HUES48 (cell line): ENCODE data around the gene CATSPERZ.

Experiments used
- H3K27ac ChIP-seq: one replicate; pipeline ENCODE4 v1.7.0; 2013; ENCODE audit warnings: low read depth, low read length, inconsistent platforms
- H3K27me3 ChIP-seq: 2 replicates; pipeline ENCODE4 v1.6.1; 2013; ENCODE audit warnings: mild to moderate bottlenecking, low read length; ENCODE audit not compliant: control insufficient read depth, insufficient read depth
- H3K36me3 ChIP-seq: 2 replicates; pipeline ENCODE4 v1.6.1; 2013; ENCODE audit warnings: low read length; ENCODE audit not compliant: control insufficient read depth, insufficient read depth
- H3K4me1 ChIP-seq: 2 replicates; pipeline ENCODE4 v1.6.1; 2013; ENCODE audit warnings: mild to moderate bottlenecking, low read length; ENCODE audit not compliant: control insufficient read depth, insufficient read depth
- H3K4me3 ChIP-seq: 2 replicates; pipeline ENCODE4 v1.5.1; 2013; ENCODE audit warnings: mild to moderate bottlenecking, low read depth, low read length
- H3K9ac ChIP-seq: 2 replicates; pipeline ENCODE4 v1.6.1; 2013; ENCODE audit warnings: mild to moderate bottlenecking, low read depth, low read length, moderate library complexity
- H3K9me3 ChIP-seq: 2 replicates; pipeline ENCODE4 v1.6.1; 2013; ENCODE audit warnings: low read length; ENCODE audit not compliant: control insufficient read depth, insufficient read depth

Gene CATSPERZ

GRCh38 chr11:64288353-64288750 is 11.8 kb upstream of the CATSPERZ start:
- no peak overlapping the region for H3K9ac ChIP-seq
- H3K4me3 ChIP-seq, result no peak overlapping the region
- H3K9me3 ChIP-seq, result no peaks in the 10 kb centered on the region
- H3K27me3 ChIP-seq, result peaks cover 48% of the 10 kb centered on the region
- H3K27ac ChIP-seq, result no peak overlapping the region
- no peaks in the 10 kb centered on the region for H3K36me3 ChIP-seq
- H3K4me1 ChIP-seq, result peaks cover 5% of the 10 kb centered on the region; the same call in 1 of the 2 replicates

DNA sequence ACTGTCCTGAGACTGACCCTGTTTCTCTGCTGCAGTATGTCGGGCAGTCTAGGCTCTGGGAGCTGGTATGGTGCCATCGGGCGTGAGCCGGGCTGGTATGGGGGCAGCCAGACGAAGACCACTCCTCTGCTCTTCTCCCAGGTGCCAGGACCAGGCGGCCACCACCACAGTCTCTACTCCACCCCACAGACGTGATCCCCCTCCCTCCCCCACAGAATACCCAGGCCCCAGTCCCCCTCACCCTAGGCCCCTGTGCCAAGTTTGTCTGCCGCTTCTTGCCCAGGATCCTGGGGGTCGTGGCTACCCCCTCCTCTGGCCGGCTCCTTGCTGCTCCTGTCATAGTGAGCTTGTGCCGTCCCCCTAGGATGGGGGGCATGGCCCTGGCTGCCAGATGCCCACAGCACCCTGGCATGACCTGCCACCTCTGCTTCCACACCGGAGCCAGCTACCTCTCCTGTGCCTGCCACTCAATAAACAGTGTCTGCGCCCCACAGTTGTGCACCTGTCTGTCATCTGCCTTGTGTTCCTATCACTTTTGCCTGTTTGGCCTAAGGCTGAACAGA is 11.1 kb upstream of the CATSPERZ start:
- no peak overlapping the region for H3K9ac ChIP-seq
- no peaks in the 10 kb centered on the region for H3K36me3 ChIP-seq
- H3K4me3 ChIP-seq, result no peak overlapping the region
- H3K27me3 ChIP-seq, result peaks cover 56% of the 10 kb centered on the region
- no peak overlapping the region for H3K27ac ChIP-seq
- H3K9me3 ChIP-seq, result no peaks in the 10 kb centered on the region
- H3K4me1 ChIP-seq, result peaks cover 5% of the 10 kb centered on the region; the same call in 1 of the 2 replicates

- Histone ChIP-seq H3K27me3 (peaks cover 71% of the 10 kb centered on the region), H3K9ac (no peak overlapping the region), H3K4me1 (peaks cover 5% of the 10 kb centered on the region; the same call in 1 of the 2 replicates), H3K4me3 (peak overlapping the region; percentile 54), H3K36me3 (no peaks in the 10 kb centered on the region), H3K9me3 (no peaks in the 10 kb centered on the region), H3K27ac (no peak overlapping the region)
Measured at GRCh38 chr11:64290352-64291261, 9.6 kb upstream of the CATSPERZ start.

DNA sequence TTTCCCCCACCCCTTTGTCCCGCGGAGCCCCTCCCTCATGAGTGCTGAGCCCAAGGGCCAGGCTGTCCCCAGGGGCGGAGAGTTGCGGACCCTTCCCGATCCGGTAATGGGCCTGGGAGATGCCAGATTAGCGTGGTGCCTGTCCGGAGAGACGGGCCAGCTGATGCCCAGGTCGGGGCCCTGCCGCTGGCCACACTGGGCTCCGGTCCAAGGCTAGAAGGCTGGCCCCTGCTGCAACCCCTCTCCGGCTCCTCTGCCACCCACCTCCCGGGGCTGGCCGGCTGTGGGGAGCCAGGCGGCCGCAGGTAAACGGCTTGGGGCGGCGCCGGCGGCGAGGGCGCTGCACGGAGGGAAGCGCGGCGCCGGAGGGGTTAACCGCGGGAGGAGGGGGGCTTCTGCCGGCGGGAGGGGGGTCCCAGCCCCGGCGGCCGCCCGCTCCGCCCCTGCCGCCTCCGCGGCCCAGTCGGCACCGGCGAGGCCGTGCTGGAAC is 8.9 kb upstream of the CATSPERZ start, which contains the start of gene KCNK4:
Gene KCNK4 (plus strand): TSS at position 41 of the 490 bp plus-strand sequence. CDS start 1,717 bp downstream, outside the sequence.
- peaks cover 78% of the 10 kb centered on the region for H3K27me3 ChIP-seq
- H3K27ac ChIP-seq, result no peak within 1 kb of the TSS
- H3K4me3 ChIP-seq, result peak within 1 kb of the TSS; percentile 54
- H3K9ac ChIP-seq, result no peak within 1 kb of the TSS
- peaks cover 2% of the 10 kb centered on the region; the same call in 1 of the 2 replicates for H3K4me1 ChIP-seq
- no peaks in the 10 kb centered on the region for H3K9me3 ChIP-seq
- H3K36me3 ChIP-seq, result no peaks in the 10 kb centered on the region

GRCh38 chr11:64291752-64292459 is 8.3 kb upstream of the CATSPERZ start:
- peaks cover 79% of the 10 kb centered on the region for H3K27me3 ChIP-seq
- H3K36me3 ChIP-seq, result no peaks in the 10 kb centered on the region
- no peak overlapping the region for H3K9ac ChIP-seq
- H3K4me3 ChIP-seq, result peak overlapping the region; percentile 54; the same call in 1 of the 2 replicates
- H3K4me1 ChIP-seq, result no peaks in the 10 kb centered on the region
- no peak overlapping the region for H3K27ac ChIP-seq
- H3K9me3 ChIP-seq, result no peaks in the 10 kb centered on the region

GRCh38 chr11:64292460-64293254 is 7.5 kb upstream of the CATSPERZ start:
- Histone ChIP-seq H3K27ac (no peak overlapping the region), H3K4me1 (no peaks in the 10 kb centered on the region), H3K36me3 (no peaks in the 10 kb centered on the region), H3K9ac (no peak overlapping the region), H3K4me3 (peak overlapping the region; percentile 54; the same call in 1 of the 2 replicates), H3K27me3 (peaks cover 84% of the 10 kb centered on the region), H3K9me3 (no peaks in the 10 kb centered on the region)

DNA sequence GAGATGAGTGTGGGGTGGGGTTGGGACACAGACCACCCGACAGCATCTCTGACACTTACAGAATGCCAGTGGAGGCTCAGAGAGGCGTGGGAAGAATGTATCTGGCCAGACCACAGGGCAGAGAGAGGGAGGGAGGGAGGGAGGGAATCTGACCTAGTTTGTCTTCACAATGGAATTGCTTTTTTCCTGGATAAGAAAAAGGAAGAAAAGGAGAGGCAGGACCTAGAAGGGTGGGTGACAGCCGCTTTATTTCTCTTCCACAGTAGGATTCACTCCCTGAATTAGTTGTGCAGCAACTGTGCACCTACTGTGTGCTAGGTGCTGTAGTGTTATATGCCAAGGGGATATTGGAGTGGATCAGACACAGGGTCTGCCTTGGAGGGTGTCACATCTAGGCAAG is 5.4 kb upstream of the CATSPERZ start:
- Histone ChIP-seq H3K27me3 (peaks cover 100% of the 10 kb centered on the region), H3K4me3 (no peak overlapping the region), H3K27ac (no peak overlapping the region), H3K36me3 (no peaks in the 10 kb centered on the region), H3K9ac (no peak overlapping the region), H3K4me1 (no peaks in the 10 kb centered on the region), H3K9me3 (no peaks in the 10 kb centered on the region)

- Histone ChIP-seq H3K27me3 (peaks cover 100% of the 10 kb centered on the region), H3K4me3 (no peak overlapping the region), H3K36me3 (no peaks in the 10 kb centered on the region), H3K9ac (no peak overlapping the region), H3K4me1 (peaks cover 3% of the 10 kb centered on the region; the same call in 1 of the 2 replicates), H3K27ac (no peak overlapping the region), H3K9me3 (no peaks in the 10 kb centered on the region)
Measured at GRCh38 chr11:64295760-64296159, 4.4 kb upstream of the CATSPERZ start.

DNA sequence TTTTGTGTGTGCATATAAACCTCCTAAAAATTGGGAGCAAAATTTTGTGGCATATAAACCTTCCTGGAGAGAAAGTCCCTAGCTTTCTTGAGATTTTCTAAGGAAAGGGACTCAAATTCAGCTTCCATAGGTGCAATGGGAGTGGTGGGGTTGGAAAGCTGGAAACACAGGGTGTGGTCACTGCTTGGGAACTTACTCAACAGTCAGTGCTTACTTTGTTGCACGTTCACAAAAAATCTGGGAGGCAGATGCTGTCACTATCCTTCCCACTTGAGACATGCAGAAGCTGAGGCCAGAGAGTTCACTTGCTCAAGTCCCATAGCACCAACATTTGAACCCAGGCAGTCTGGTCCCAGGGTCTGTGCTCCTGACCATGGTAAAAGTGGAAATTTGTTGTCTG is 3.9 kb upstream of the CATSPERZ start:
- H3K27ac ChIP-seq, result no peak overlapping the region
- peaks cover 100% of the 10 kb centered on the region for H3K27me3 ChIP-seq
- H3K4me3 ChIP-seq, result no peak overlapping the region
- no peaks in the 10 kb centered on the region for H3K36me3 ChIP-seq
- H3K9ac ChIP-seq, result no peak overlapping the region
- peaks cover 4% of the 10 kb centered on the region; the same call in 1 of the 2 replicates for H3K4me1 ChIP-seq
- H3K9me3 ChIP-seq, result no peaks in the 10 kb centered on the region
